Mammary epithelial cell (primary cell): ENCODE measurements around the gene FBP1.

Experiments
- CTCF ChIP-seq, 2 donors: IDR thresholded peaks in 1 of 2; conservative IDR thresholded peaks in 1 of 2; 2 replicates each; pipeline ENCODE4 v1.5.1; 2011 to 2012; ENCODE audit warnings: inconsistent platforms in 2 of 2, low read length in 2 of 2, mild to moderate bottlenecking in 2 of 2, control low read depth in 1 of 2, low read depth in 1 of 2; ENCODE audit not compliant: insufficient read depth in 1 of 2; ENCODE audit errors: extremely low read depth in 1 of 2
- EZH2 ChIP-seq: IDR thresholded peaks from 2 replicates; pipeline ENCODE4 v1.6.1; 2012; ENCODE audit warnings: low read length, inconsistent platforms, borderline replicate concordance

GRCh38 chr9:94677929-94678328 is 38.6 kb upstream of the FBP1 start:
- TF ChIP-seq CTCF (conservative IDR thresholded peaks at IDR 0.05 in 1 of 2, IDR thresholded peaks at IDR 0.05 in 1 of 2; ENCODE audit: extremely low read depth in 1 of 2, insufficient read depth in 1 of 2, low read depth in 1 of 2, low read length in 2 of 2) (no peak), EZH2 (no peak)
